ENCODE data around the gene BAG3. TPM values are rescaled to one million over a fixed set of nuclear protein-coding genes. Genes with fewer than 3 reads are reported as not detected.

The BAG3 gene
- total RNA-seq, 2 donors from 2014 or later = 10.5 to 12.7 TPM

GRCh38 chr10:119725828-119726675 lies 74.9 kb downstream of the BAG3 start, which contains the start of gene INPP5F:
INPP5F (plus strand) TSS chr10:119726050; CDS start chr10:119726263, 213 bp downstream.
- Mint-ChIP-seq H3K27ac (peak within 1 kb of the TSS; percentile 75 to 79), H3K36me3 (no peaks in the 10 kb centered on the region), H3K4me3 (peak within 1 kb of the TSS; percentile 91), H3K9me3 (no peaks in the 10 kb centered on the region), H3K4me1 (ENCODE audit: low read depth in 2 of 2) (peaks cover 23 to 37% of the 10 kb centered on the region in 2 donors), H3K27me3 (no peaks in the 10 kb centered on the region)
- ATAC-seq (peak; percentile 99), DNase-seq (ENCODE audit: low spot score) (peak; percentile 99)

GRCh38 chr10:119726676-119727261 lies 75.6 kb downstream of the BAG3 start:
- H3K27ac Mint-ChIP-seq = peak overlapping the region; percentile 62 to 64
- H3K9me3 Mint-ChIP-seq = no peaks in the 10 kb centered on the region
- H3K27me3 Mint-ChIP-seq = no peaks in the 10 kb centered on the region
- no peak for DNase-seq (ENCODE audit: low spot score)
- no peak for ATAC-seq
- H3K36me3 Mint-ChIP-seq = no peaks in the 10 kb centered on the region
- H3K4me3 Mint-ChIP-seq = peak overlapping the region; percentile 91
- H3K4me1 Mint-ChIP-seq (ENCODE audit: low read depth in 2 of 2) = peaks cover 23 to 37% of the 10 kb centered on the region in 2 donors

Other genes starting within 250 kb of the BAG3 start
- 10 to 100 TPM; 23.0 to 26.1 TPM for gene RGS10, start 108.7 kb upstream of the BAG3 start, total RNA-seq
- 100 to 1,000 TPM; 138 to 152 TPM for gene TIAL1, start 54.4 kb upstream of the BAG3 start, total RNA-seq
- 10 to 100 TPM in 1 of 2 donors, 1 to 10 TPM in 1; 6.7 to 15.4 TPM for gene INPP5F, start 74.7 kb downstream of the BAG3 start, total RNA-seq
- 100 to 1,000 TPM; 120 to 134 TPM for gene MCMBP, start 221.5 kb downstream of the BAG3 start, total RNA-seq
- 10 to 100 TPM; 77.7 to 98.7 TPM for gene SEC23IP, start 241.3 kb downstream of the BAG3 start, total RNA-seq

Measured in natural killer cell treated with Interleukin-12 subunit alpha and Interleukin-12 subunit beta and Interleukin-15 and Interleukin-18, amount 100 ng/mL, for 72 hours (primary cell).